IMR-90 (cell line): Measurements from ENCODE around the gene UAP1. TPM values are rescaled to one million over a fixed set of nuclear protein-coding genes. Genes with fewer than 3 reads are reported as not detected.

Source experiments
- ATAC-seq: fragments of 200-7000 bp; cut with Tn5 transposase; 2 replicates; pipeline ENCODE4 v1.9.1; 2020; ENCODE audit warnings: low read depth, mild to moderate bottlenecking, moderate library complexity
- BruUV-seq: library from RNA; stranded (reverse); fragments of 400-500 nt; replicated peaks from 2 replicates; lab custom pipeline; 2021; lab: Mats Ljungman, UMichigan
- CTCF ChIA-PET: fragments of 300-600 bp; formaldehyde crosslinking; extraction: SDS; loops from one replicate; lab custom pipeline; 2021; ENCODE audit warnings: antibody characterized with exemption; lab: Yijun Ruan, JAX
- POLR2A ChIA-PET: fragments of 300-600 bp; sonication (Branson Sonifier 250); formaldehyde crosslinking; loops from one replicate; lab custom pipeline; 2022; ENCODE audit warnings: antibody characterized with exemption; ENCODE audit not compliant: unreplicated experiment; lab: Charles Lee
- DNase-seq: peaks from one replicate; pipeline ENCODE4 v3.0.0; 2013
- H2AFZ ChIP-seq: replicated peaks from 2 replicates; pipeline ENCODE3; 2013; ENCODE audit warnings: low read length, mild to moderate bottlenecking; ENCODE audit not compliant: poor library complexity
- H2AK5ac ChIP-seq: 2 replicates; pipeline ENCODE4 v1.6.1; 2013; ENCODE audit warnings: low read depth, low read length, inconsistent platforms
- H2AK9ac ChIP-seq: replicated peaks from 2 replicates; pipeline ENCODE3; 2013; ENCODE audit warnings: mild to moderate bottlenecking, low read depth, low read length, moderate library complexity; ENCODE audit not compliant: poor library complexity
- H2BK120ac ChIP-seq: 2 replicates; pipeline ENCODE4 v1.6.1; 2013; ENCODE audit warnings: low read depth, low read length, inconsistent platforms
- H2BK15ac ChIP-seq: 3 replicates; pipeline ENCODE4 v1.6.1; 2013; ENCODE audit warnings: low read depth, low read length, inconsistent platforms
- H2BK20ac ChIP-seq: 2 replicates; pipeline ENCODE4 v1.6.1; 2013; ENCODE audit warnings: low read depth, mild to moderate bottlenecking, inconsistent platforms, low read length, moderate library complexity
- H2BK5ac ChIP-seq: 2 replicates; pipeline ENCODE4 v1.6.1; 2013; ENCODE audit warnings: mild to moderate bottlenecking, low read depth, low read length, inconsistent platforms; ENCODE audit not compliant: poor library complexity, severe bottlenecking
- H3K14ac ChIP-seq: replicated peaks from 2 replicates; pipeline ENCODE4 v1.6.1; 2013; ENCODE audit warnings: low read depth, low read length, inconsistent platforms
- H3K18ac ChIP-seq: 2 replicates; pipeline ENCODE4 v1.6.1; 2013; ENCODE audit warnings: low read depth, low read length, control low read depth
- H3K23ac ChIP-seq: 2 replicates; pipeline ENCODE4 v1.6.1; 2013; ENCODE audit warnings: low read depth, low read length, inconsistent platforms
- H3K27ac ChIP-seq: 2 replicates; pipeline ENCODE4 v1.5.1; 2013; ENCODE audit warnings: mild to moderate bottlenecking, control low read depth, low read length; ENCODE audit not compliant: insufficient read depth
- H3K27me3 ChIP-seq: 2 replicates; pipeline ENCODE4 v1.6.1; 2013; ENCODE audit warnings: low read length; ENCODE audit not compliant: control insufficient read depth, insufficient read depth
- H3K36me3 ChIP-seq: 2 replicates; pipeline ENCODE4 v1.6.1; 2013; ENCODE audit warnings: low read length, mixed read lengths; ENCODE audit not compliant: control insufficient read depth, insufficient read depth
- H3K4ac ChIP-seq: 2 replicates; pipeline ENCODE4 v1.6.1; 2013; ENCODE audit warnings: low read depth, low read length, inconsistent platforms
- H3K4me1 ChIP-seq: 2 replicates; pipeline ENCODE4 v1.6.1; 2013; ENCODE audit warnings: low read length, mixed read lengths; ENCODE audit not compliant: control insufficient read depth, insufficient read depth
- H3K4me2 ChIP-seq: 2 replicates; pipeline ENCODE4 v1.6.1; 2013; ENCODE audit warnings: low read depth, mild to moderate bottlenecking, control low read depth, low read length, moderate library complexity
- H3K4me3 ChIP-seq: 2 replicates; pipeline ENCODE4 v1.5.1; 2013; ENCODE audit warnings: low read depth, mild to moderate bottlenecking, control low read depth, low read length, moderate library complexity; ENCODE audit not compliant: insufficient read depth
- H3K56ac ChIP-seq: 2 replicates; pipeline ENCODE4 v1.6.1; 2013; ENCODE audit warnings: low read length, inconsistent platforms; ENCODE audit not compliant: insufficient read depth; ENCODE audit errors: extremely low read depth
- H3K79me1 ChIP-seq, 2 experiments: 2 replicates each; pipeline ENCODE4 v1.6.1; 2013; ENCODE audit warnings: low read length in 2 of 2, inconsistent platforms in 1 of 2, low read depth in 1 of 2
- H3K9ac ChIP-seq: 2 replicates; pipeline ENCODE4 v1.6.1; 2013; ENCODE audit warnings: low read depth, low read length, control low read depth
- H3K9me1 ChIP-seq: 2 replicates; pipeline ENCODE4 v1.6.1; 2013; ENCODE audit warnings: low read length, inconsistent platforms; ENCODE audit not compliant: insufficient read depth
- H3K9me3 ChIP-seq: 2 replicates; pipeline ENCODE4 v1.6.1; 2013; ENCODE audit warnings: low read length; ENCODE audit not compliant: control insufficient read depth, insufficient read depth
- H4K20me1 ChIP-seq: 2 replicates; pipeline ENCODE4 v1.6.1; 2013; ENCODE audit warnings: low read length, inconsistent platforms; ENCODE audit not compliant: insufficient read depth
- H4K5ac ChIP-seq: 2 replicates; pipeline ENCODE4 v1.6.1; 2013; ENCODE audit warnings: mild to moderate bottlenecking, low read depth, low read length, control low read depth
- H4K8ac ChIP-seq, 2 experiments: 2 replicates each; pipeline ENCODE4 v1.6.1; 2013; ENCODE audit warnings: low read depth in 2 of 2, low read length in 2 of 2, control low read depth in 1 of 2, inconsistent platforms in 1 of 2
- H4K91ac ChIP-seq: 2 replicates; pipeline ENCODE4 v1.6.1; 2013; ENCODE audit warnings: low read depth, low read length, inconsistent platforms; ENCODE audit not compliant: insufficient read depth
- BHLHE40 ChIP-seq: fragments of 150-350 bp; IDR thresholded peaks from 2 replicates; pipeline ENCODE4 v1.6.1; 2016; ENCODE audit warnings: mild to moderate bottlenecking, low read depth, low read length
- CEBPB ChIP-seq: IDR thresholded peaks from 2 replicates; pipeline ENCODE4 v1.6.1; 2012; ENCODE audit warnings: low read depth, low read length, improper control_type of control experiment
- CHD1 ChIP-seq: IDR thresholded peaks from 2 replicates; pipeline ENCODE4 v1.6.1; 2012; ENCODE audit warnings: low read depth, low read length, improper control_type of control experiment
- FOS ChIP-seq: fragments of 150-350 bp; IDR thresholded peaks from 2 replicates; pipeline ENCODE4 v1.6.1; 2016; ENCODE audit warnings: low read depth, low read length
- MAFK ChIP-seq: IDR thresholded peaks from 2 replicates; pipeline ENCODE4 v1.6.1; 2012; ENCODE audit warnings: low read depth, low read length, improper control_type of control experiment
- MAZ ChIP-seq: IDR thresholded peaks from 2 replicates; pipeline ENCODE4 v1.6.1; 2012; ENCODE audit warnings: low read depth, mild to moderate bottlenecking, low read length, improper control_type of control experiment, moderate library complexity, borderline replicate concordance
- MXI1 ChIP-seq: IDR thresholded peaks from 2 replicates; pipeline ENCODE4 v1.6.1; 2012; ENCODE audit warnings: low read depth, mild to moderate bottlenecking, low read length, moderate library complexity, borderline replicate concordance
- NFE2L2 ChIP-seq: fragments of 150-350 bp; IDR thresholded peaks from 2 replicates; pipeline ENCODE4 v1.6.1; 2016; ENCODE audit warnings: low read depth, mild to moderate bottlenecking, low read length
- POLR2A ChIP-seq: IDR thresholded peaks from 2 replicates; pipeline ENCODE4 v1.6.1; 2012; ENCODE audit warnings: mild to moderate bottlenecking, low read depth, low read length
- RAD21 ChIP-seq: IDR thresholded peaks from 2 replicates; pipeline ENCODE4 v1.6.1; 2012; ENCODE audit warnings: low read length, improper control_type of control experiment
- RCOR1 ChIP-seq: IDR thresholded peaks from 2 replicates; pipeline ENCODE4 v1.6.1; 2012; ENCODE audit warnings: mild to moderate bottlenecking, low read length, improper control_type of control experiment; ENCODE audit not compliant: insufficient replicate concordance
- RFX5 ChIP-seq: IDR thresholded peaks from 2 replicates; pipeline ENCODE4 v1.8.0; 2012; ENCODE audit warnings: low read depth, mild to moderate bottlenecking, low read length, moderate library complexity
- SMC3 ChIP-seq: fragments of 150-350 bp; IDR thresholded peaks from 2 replicates; pipeline ENCODE4 v1.6.1; 2016; ENCODE audit warnings: low read depth, mild to moderate bottlenecking, antibody characterized with exemption, low read length, moderate library complexity
- WGBS, 2 experiments: methylation state at CpG; one replicate each; pipeline versions ENCODE4 v1.1.5 to v1.1.7; 2013; ENCODE audit warnings: missing lambda C conversion rate in 2 of 2; ENCODE audit not compliant: insufficient read length in 1 of 2; ENCODE audit errors: extremely low coverage in 2 of 2; 5-methylcytosine and 5-hydroxymethylcytosine counted together
- dilution Hi-C: fragments of 300-500 bp; cut with HindIII; formaldehyde crosslinking; loops from one replicate; pipeline ENCODE4 v1.14.3; 2018; ENCODE audit warnings: low sequenced_read_pairs; ENCODE audit not compliant: unreplicated experiment
- in situ Hi-C: fragments of 300-500 bp; cut with MboI; formaldehyde crosslinking; loops from 3 replicates; pipeline ENCODE4 v1.14.3; 2019; ENCODE audit warnings: low sequenced_read_pairs, inconsistent platforms, mixed read lengths
- intact Hi-C: fragments of 100-400 bp; cut with micrococcal nuclease; formaldehyde crosslinking; loops from 2 replicates; pipeline ENCODE4 v1.10.0; 2022
- polyA plus RNA-seq, 3 experiments: library from polyadenylated mRNA; depleted of rRNA; stranded (reverse); fragments of >200 nt; gene quantifications; 2 replicates each; pipeline ENCODE4 v1.2.3, GENCODE V29; 2012; ENCODE audit warnings: low replicate concordance in 1 of 3
- total RNA-seq: library from RNA; depleted of rRNA; stranded (reverse); fragments of >200 nt; gene quantifications from 2 replicates; pipeline ENCODE4 v1.2.3, GENCODE V29; 2012
- TF ChIP-seq, protein P1 (sequence below): fragments of 150-350 bp; IDR thresholded peaks from 2 replicates; pipeline ENCODE4 v1.6.1; 2017; ENCODE audit warnings: mild to moderate bottlenecking, antibody characterized with exemption, low read length, low read depth
- TF ChIP-seq, protein P2 (sequence below): fragments of 150-350 bp; IDR thresholded peaks from 2 replicates; pipeline ENCODE4 v1.6.1; 2016; ENCODE audit warnings: low read depth, mild to moderate bottlenecking, low read length, moderate library complexity, borderline replicate concordance
- TF ChIP-seq, protein P3 (sequence below): conservative IDR thresholded peaks from 2 replicates; pipeline ENCODE4 v1.5.1; 2012; ENCODE audit warnings: mild to moderate bottlenecking, low read depth, low read length, improper control_type of control experiment

UAP1 gene
- total and polyA plus RNA-seq, 2 of the 4 experiments (the other 2 are of a cell fraction): 93.4 to 196 TPM

DNA sequence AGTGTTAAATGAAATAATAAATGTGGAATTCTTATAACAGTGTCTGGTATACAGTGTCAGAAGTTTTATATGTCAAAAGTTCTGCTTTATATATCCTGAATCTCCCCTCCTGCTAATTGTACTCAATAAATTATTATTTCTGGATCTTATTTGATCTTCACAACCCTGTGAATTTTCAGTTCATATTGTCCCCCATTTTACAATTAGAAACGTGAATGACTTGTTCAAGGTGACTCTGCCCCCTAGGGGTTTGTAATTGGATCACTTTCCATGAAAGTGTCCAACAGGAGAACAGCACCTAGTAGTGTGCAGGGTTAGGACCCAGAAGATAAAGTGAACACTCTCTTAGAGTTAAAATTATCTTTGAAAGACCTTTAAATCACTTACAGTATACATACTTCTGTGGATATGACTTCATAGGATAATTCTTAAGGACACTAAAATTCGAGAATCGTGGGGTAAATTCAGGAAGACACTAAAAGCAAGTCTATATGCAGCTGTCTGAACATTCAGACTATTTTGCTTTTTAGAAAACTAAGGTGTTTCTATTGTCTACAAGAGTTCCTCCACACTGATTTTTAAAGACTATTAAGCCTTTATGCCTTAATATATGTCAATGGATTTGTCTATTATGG, 66.3 kb downstream of the UAP1 start:
- Histone ChIP-seq H2BK20ac (no peak overlapping the region), H3K9me3 (no peaks in the 10 kb centered on the region), H3K4me1 (peaks cover 15% of the 10 kb centered on the region), H3K4ac (no peak overlapping the region), H4K8ac (no peak overlapping the region), H3K18ac (no peak overlapping the region), H2AK5ac (no peak overlapping the region), H2BK5ac (no peak overlapping the region), H2AK9ac (no peak overlapping the region), H3K79me1 (peaks cover 0 to 20% of the 10 kb centered on the region in 2 experiments; a peak in 2 of 4 replicates), H3K14ac (no peak overlapping the region), H3K9me1 (peaks cover 14% of the 10 kb centered on the region), H2BK15ac (no peak overlapping the region), H3K36me3 (no peaks in the 10 kb centered on the region), H3K27me3 (no peaks in the 10 kb centered on the region), H2AFZ (no peak overlapping the region), H3K23ac (no peak overlapping the region), H4K91ac (no peak overlapping the region), H4K5ac (no peak overlapping the region), H3K4me3 (no peak overlapping the region), H4K20me1 (no peaks in the 10 kb centered on the region), H3K27ac (no peak overlapping the region), H3K56ac (no peak overlapping the region), H3K4me2 (no peak overlapping the region), H2BK120ac (no peak overlapping the region), H3K9ac (no peak overlapping the region)
- intact Hi-C loops: no loop called here
- no TSS peak for BruUV-seq
- TF ChIP-seq RCOR1: no peak
- no peak for TF ChIP-seq CHD1
- 0 out of 2 replicates have a peak, but pooled peaks have one; percentile 10 for TF ChIP-seq SMC3
- TF ChIP-seq MAFK: no peak
- TF ChIP-seq, protein P1, sequence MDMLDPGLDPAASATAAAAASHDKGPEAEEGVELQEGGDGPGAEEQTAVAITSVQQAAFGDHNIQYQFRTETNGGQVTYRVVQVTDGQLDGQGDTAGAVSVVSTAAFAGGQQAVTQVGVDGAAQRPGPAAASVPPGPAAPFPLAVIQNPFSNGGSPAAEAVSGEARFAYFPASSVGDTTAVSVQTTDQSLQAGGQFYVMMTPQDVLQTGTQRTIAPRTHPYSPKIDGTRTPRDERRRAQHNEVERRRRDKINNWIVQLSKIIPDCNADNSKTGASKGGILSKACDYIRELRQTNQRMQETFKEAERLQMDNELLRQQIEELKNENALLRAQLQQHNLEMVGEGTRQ: no peak
- no peak for TF ChIP-seq MAZ
- peak; percentile 24; the same call in 1 of the 2 replicates for TF ChIP-seq RAD21
- TF ChIP-seq, protein P2, sequence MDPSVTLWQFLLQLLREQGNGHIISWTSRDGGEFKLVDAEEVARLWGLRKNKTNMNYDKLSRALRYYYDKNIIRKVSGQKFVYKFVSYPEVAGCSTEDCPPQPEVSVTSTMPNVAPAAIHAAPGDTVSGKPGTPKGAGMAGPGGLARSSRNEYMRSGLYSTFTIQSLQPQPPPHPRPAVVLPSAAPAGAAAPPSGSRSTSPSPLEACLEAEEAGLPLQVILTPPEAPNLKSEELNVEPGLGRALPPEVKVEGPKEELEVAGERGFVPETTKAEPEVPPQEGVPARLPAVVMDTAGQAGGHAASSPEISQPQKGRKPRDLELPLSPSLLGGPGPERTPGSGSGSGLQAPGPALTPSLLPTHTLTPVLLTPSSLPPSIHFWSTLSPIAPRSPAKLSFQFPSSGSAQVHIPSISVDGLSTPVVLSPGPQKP: no peak
- TF ChIP-seq RFX5: no peak
- TF ChIP-seq POLR2A: no peak
- TF ChIP-seq, protein P3, sequence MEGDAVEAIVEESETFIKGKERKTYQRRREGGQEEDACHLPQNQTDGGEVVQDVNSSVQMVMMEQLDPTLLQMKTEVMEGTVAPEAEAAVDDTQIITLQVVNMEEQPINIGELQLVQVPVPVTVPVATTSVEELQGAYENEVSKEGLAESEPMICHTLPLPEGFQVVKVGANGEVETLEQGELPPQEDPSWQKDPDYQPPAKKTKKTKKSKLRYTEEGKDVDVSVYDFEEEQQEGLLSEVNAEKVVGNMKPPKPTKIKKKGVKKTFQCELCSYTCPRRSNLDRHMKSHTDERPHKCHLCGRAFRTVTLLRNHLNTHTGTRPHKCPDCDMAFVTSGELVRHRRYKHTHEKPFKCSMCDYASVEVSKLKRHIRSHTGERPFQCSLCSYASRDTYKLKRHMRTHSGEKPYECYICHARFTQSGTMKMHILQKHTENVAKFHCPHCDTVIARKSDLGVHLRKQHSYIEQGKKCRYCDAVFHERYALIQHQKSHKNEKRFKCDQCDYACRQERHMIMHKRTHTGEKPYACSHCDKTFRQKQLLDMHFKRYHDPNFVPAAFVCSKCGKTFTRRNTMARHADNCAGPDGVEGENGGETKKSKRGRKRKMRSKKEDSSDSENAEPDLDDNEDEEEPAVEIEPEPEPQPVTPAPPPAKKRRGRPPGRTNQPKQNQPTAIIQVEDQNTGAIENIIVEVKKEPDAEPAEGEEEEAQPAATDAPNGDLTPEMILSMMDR: peak; percentile 51
- TF ChIP-seq NFE2L2: no peak
- no peak for TF ChIP-seq CEBPB
- no peak for TF ChIP-seq BHLHE40
- no peak for TF ChIP-seq MXI1
- TF ChIP-seq FOS: no peak
- in situ Hi-C loops: no loop called here
- no CpG with 5 or more reads among the region's 3 CpGs for WGBS, 2 experiments
- ChIA-PET CTCF (no interaction called here), POLR2A (no interaction called here)
- ATAC-seq (no peak), DNase-seq (peak; percentile 53)
- dilution Hi-C loops: no loop called here
